NCI-H345 treated with DMSO at 0.1 percent for 48 hours (cell line): Measurements from ENCODE around the gene AKAP10.
"Not testable (repeated sequence)": the region's sequence is repeated elsewhere in the genome, so short reads cannot be mapped to it uniquely, and the experiment has no call there.

Source experiments
- DNase-seq: peaks from one replicate; lab custom pipeline; 2025; ENCODE audit not compliant: unreplicated experiment; lab: John Stamatoyannopoulos, UW

Gene AKAP10

DNA sequence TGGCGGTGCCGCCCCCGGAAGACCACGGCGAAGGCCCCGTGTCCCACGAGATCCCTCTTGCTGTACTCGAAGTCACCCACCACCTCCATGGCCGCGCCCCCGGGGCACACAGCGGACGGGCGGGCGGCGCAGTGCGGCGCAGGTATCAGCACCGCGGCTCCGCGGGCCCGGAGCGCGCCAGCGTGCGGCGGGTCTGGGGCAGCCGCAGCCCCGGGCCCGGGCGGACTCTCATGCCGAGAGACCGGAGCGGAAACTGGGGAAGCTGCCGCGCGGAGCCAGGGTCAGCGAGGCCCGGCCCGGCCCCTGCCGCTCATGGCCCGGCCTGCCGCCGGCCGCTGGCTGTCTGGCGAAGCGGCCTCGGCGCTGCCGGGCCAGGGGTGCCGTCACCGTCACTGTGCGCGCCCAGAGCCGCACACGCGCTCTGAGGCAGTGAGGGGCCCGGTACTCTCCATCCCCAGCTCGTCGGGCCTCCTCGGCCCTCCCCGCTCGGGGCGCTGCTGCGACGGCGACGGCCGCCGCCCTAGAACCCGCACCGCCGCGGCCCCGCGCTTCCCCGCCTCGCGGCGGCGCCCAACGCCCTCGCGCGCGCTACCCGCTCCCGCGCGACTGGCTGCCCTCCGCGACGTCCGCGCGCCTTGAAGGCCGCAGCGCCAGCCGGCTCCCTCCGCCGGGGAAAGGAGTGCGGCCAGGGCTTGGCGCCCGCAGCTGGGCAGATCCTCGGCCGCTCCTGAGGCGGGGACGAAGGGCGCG lies 110.1 kb downstream of the AKAP10 start, which contains the start of gene ULK2:
Gene ULK2 (minus strand): TSS at position 608 of the 750 bp plus-strand sequence. CDS start 519 bp downstream, at position 89.
- no peak for DNase-seq

DNA sequence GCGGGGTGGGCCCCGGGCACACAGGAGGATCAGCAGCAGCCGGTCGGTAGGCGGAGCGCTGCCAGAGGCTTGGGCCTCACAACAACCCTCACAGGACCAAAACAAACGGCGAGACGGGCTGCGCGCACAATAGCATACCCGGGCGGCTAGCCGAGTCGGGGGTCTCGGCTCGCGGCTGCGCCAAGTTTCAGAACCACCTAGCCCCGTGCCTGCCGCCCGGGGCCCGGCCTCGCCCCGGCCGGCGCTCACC lies 110.6 kb downstream of the AKAP10 start:
- DNase-seq: peak; percentile 7

DNA sequence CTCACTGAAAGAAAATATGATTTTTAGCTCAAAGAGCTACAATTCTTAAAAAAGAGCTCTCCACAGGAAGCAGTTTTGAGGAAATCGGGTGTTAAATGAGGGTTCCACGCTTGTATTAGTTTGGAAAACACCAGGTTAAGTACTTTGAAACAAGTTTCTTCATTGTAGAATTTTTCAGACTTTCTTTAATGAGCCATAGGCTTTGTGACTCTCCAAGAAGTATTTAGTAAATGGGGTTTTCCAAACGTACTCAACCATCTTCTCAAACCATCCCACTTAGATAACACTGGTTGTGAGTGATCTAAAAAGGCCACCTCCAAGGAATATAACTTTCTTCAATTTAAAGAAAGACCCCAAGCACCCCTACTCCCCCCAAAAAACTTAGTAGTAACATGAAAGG lies 112.6 kb downstream of the AKAP10 start:
- DNase-seq: no peak

DNA sequence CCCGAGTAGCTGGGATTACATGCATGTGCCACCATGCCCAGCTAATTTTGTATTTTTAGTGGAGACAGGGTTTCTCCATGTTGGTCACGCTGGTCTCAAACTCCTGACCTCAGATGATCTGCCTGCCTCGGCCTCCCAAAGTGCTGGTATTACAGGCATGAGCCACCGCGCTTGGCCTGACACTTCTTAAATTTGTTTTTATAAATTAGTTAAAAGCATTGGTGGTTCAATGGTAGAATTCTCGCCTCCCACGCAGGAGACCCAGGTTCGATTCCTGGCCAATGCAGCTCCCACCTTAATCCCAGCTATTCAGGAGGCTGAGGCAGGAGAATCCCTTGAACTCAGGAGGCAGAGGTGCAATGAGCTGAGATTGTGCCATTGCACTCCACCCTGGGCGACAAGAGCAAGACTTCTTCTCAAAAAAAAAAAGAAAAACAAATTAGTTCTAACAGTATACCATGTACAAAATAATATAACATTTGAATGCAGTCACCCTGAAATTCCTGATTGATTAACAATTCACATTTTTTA lies 116.9 kb downstream of the AKAP10 start:
- DNase-seq: not testable (repeated sequence)

- DNase-seq: no peak
Measured at GRCh38 chr17:19857640-19858039, 120.0 kb downstream of the AKAP10 start.
